Fibroblast of lung (primary cell): ENCODE results near the gene TPD52L1. TPM values are rescaled to one million over a fixed set of nuclear protein-coding genes. Genes with fewer than 3 reads are reported as not detected.

Source experiments
- DNase-seq, 2 donors: peaks; one replicate each; pipeline versions ENCODE4 v3.0.0 to v3.0.0-alpha.2; 2010; ENCODE audit warnings: low read depth in 2 of 2
- H2AFZ ChIP-seq: 2 replicates; pipeline ENCODE4 v1.5.1; 2012; ENCODE audit warnings: low read length, control low read depth, inconsistent platforms
- H3K27ac ChIP-seq: 2 replicates; pipeline ENCODE4 v1.5.1; 2011; ENCODE audit warnings: low read length, control low read depth; ENCODE audit not compliant: insufficient read depth
- H3K27me3 ChIP-seq: 2 replicates; pipeline ENCODE4 v1.5.1; 2011; ENCODE audit warnings: mild to moderate bottlenecking, low read length; ENCODE audit not compliant: control insufficient read depth, insufficient read depth
- H3K36me3 ChIP-seq: 2 replicates; pipeline ENCODE4 v1.5.1; 2011; ENCODE audit warnings: low read length; ENCODE audit not compliant: control insufficient read depth, insufficient read depth
- H3K4me1 ChIP-seq: 2 replicates; pipeline ENCODE4 v1.5.1; 2011; ENCODE audit warnings: low read length; ENCODE audit not compliant: control insufficient read depth, insufficient read depth; ENCODE audit errors: extremely low read depth
- H3K4me2 ChIP-seq: 2 replicates; pipeline ENCODE4 v1.5.1; 2011; ENCODE audit warnings: low read length, control low read depth; ENCODE audit not compliant: insufficient read depth; ENCODE audit errors: extremely low read depth
- H3K4me3 ChIP-seq, 4 experiments: fragments of 200-600 bp in 1 of 4; sonication (generic) in 1 of 4; replicated peaks in 1 of 4; 2 replicates each; pipeline ENCODE4 v1.5.1; 2011 to 2016; ENCODE audit warnings: low read length in 4 of 4, low read depth in 3 of 4, mild to moderate bottlenecking in 3 of 4, control low read depth in 2 of 4, inconsistent platforms in 1 of 4, mixed read lengths in 1 of 4; ENCODE audit not compliant: insufficient read depth in 1 of 4; ENCODE audit errors: control extremely low read depth in 1 of 4
- H3K79me2 ChIP-seq: 2 replicates; pipeline ENCODE4 v1.5.1; 2012; ENCODE audit warnings: mild to moderate bottlenecking, low read length, inconsistent platforms; ENCODE audit not compliant: control insufficient read depth, insufficient read depth
- H3K9ac ChIP-seq: 2 replicates; pipeline ENCODE4 v1.5.1; 2011; ENCODE audit warnings: mild to moderate bottlenecking, low read length, control low read depth; ENCODE audit not compliant: insufficient read depth
- H3K9me3 ChIP-seq: 2 replicates; pipeline ENCODE4 v1.5.1; 2012; ENCODE audit warnings: low read depth, low read length; ENCODE audit not compliant: control insufficient read depth, insufficient read depth
- H4K20me1 ChIP-seq: 2 replicates; pipeline ENCODE4 v1.5.1; 2011; ENCODE audit warnings: low read length; ENCODE audit not compliant: control insufficient read depth, insufficient read depth; ENCODE audit errors: extremely low read depth
- EZH2 ChIP-seq: IDR thresholded peaks from 2 replicates; pipeline ENCODE4 v1.5.1; 2012; ENCODE audit warnings: low read length, control low read depth, mild to moderate bottlenecking; ENCODE audit errors: missing control alignments
- polyA plus RNA-seq, 2 donors: library from polyadenylated mRNA; depleted of rRNA in 1 of 2; stranded (reverse) in 1 of 2; unstranded in 1 of 2; fragments of >200 nt; gene quantifications; 2 replicates each; pipeline ENCODE4 v1.2.1, GENCODE V29; 2011 to 2012; ENCODE audit warnings: missing spikeins in 1 of 2
- total RNA-seq: library from RNA; depleted of rRNA; stranded (reverse); fragments of >200 nt; gene quantifications from 2 replicates; pipeline ENCODE4 v1.2.1, GENCODE V29; 2014
- TF ChIP-seq, protein P1 (sequence below), 2 donors: IDR thresholded peaks in 1 of 2; conservative IDR thresholded peaks in 1 of 2; 1 replicate in 1 of 2; 2 replicates in 1 of 2; pipeline ENCODE4 v1.5.1; 2011 to 2012; ENCODE audit warnings: low read length in 2 of 2, control low read depth in 1 of 2, inconsistent platforms in 1 of 2, low read depth in 1 of 2, mild to moderate bottlenecking in 1 of 2

TPD52L1 gene
- total and polyA plus RNA-seq, 2 donors (not counting 1 experiment from before 2014, with no cell fraction given): 41.0 to 75.9 TPM

DNA sequence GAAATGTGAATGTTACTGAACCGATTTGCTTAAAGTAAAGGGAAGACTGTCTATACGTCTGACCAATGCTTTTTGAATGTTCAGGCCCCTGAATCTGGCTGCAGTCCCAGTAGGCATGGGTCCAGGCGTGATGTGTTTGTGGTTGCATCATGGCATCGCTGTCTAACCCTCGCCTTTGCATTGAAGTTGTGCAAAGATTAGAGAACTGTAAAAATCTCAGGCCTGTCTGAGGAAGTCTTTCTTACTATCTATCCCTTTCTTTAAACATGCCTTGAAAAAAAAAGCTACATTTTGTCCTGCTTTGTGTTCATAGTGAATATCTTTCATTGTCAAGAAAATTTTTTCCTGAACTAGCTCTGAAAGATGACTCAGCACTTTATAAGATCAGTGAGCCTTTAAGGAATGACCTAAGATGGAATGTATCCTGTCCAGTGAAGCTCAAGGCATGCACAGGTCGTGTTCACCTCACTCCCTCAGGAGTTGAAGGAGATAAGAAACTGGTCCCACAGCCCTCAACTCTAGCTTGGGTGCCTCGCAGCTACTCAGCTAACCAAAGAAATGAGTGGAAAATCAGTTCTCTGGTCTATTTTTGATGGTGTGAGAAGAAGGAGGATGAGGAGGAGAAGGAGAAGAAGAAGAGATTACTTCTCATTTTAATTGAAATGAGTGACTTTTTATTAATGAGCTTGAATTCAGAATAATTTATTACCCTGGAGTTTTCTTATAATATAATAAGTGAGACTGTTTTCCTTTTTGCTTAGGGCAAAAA lies 48.6 kb downstream of the TPD52L1 start:
- DNase-seq: peak; percentile 93 to 97
- Histone ChIP-seq H3K79me2 (no peaks in the 10 kb centered on the region), H3K27me3 (no peaks in the 10 kb centered on the region), H3K9ac (no peak overlapping the region), H3K9me3 (no peaks in the 10 kb centered on the region), H3K4me2 (peak overlapping the region; percentile 56), H3K4me1 (peaks cover 11% of the 10 kb centered on the region), H2AFZ (no peak overlapping the region), H3K27ac (peak overlapping the region; percentile 48), H3K36me3 (no peaks in the 10 kb centered on the region), H3K4me3 (no peak overlapping the region), H4K20me1 (no peaks in the 10 kb centered on the region)
- TF ChIP-seq, protein P1, sequence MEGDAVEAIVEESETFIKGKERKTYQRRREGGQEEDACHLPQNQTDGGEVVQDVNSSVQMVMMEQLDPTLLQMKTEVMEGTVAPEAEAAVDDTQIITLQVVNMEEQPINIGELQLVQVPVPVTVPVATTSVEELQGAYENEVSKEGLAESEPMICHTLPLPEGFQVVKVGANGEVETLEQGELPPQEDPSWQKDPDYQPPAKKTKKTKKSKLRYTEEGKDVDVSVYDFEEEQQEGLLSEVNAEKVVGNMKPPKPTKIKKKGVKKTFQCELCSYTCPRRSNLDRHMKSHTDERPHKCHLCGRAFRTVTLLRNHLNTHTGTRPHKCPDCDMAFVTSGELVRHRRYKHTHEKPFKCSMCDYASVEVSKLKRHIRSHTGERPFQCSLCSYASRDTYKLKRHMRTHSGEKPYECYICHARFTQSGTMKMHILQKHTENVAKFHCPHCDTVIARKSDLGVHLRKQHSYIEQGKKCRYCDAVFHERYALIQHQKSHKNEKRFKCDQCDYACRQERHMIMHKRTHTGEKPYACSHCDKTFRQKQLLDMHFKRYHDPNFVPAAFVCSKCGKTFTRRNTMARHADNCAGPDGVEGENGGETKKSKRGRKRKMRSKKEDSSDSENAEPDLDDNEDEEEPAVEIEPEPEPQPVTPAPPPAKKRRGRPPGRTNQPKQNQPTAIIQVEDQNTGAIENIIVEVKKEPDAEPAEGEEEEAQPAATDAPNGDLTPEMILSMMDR (conservative IDR thresholded peaks at IDR 0.05 in 1 of 2, IDR thresholded peaks at IDR 0.05 in 1 of 2; ENCODE audit: low read depth in 1 of 2, low read length in 2 of 2): no peak
- no peak for TF ChIP-seq EZH2

DNA sequence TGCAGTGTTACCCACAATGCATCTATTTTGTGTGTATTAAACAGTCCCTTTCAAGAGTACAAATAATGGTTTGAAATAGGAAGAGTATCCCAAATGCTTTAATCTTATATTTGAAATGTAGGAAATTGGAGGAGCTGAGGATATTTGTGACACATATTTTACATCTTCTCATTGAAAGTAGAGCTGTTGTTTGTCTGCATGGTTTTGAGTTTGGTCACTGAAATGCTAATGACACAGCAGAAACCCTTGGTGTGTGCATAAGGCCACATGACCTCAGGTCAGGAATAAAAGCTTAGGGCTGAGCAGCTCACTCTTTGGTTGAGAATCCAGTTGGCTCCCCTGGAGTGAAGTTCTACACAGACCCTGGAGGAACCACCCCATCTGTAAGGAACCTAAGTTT lies 49.8 kb downstream of the TPD52L1 start:
- Histone ChIP-seq H3K4me2 (no peak overlapping the region), H3K36me3 (no peaks in the 10 kb centered on the region), H3K9ac (no peak overlapping the region), H2AFZ (no peak overlapping the region), H3K27ac (no peak overlapping the region), H3K4me1 (peaks cover 8% of the 10 kb centered on the region), H3K4me3 (no peak overlapping the region), H3K27me3 (no peaks in the 10 kb centered on the region), H3K9me3 (no peaks in the 10 kb centered on the region), H4K20me1 (no peaks in the 10 kb centered on the region), H3K79me2 (no peaks in the 10 kb centered on the region)
- TF ChIP-seq, protein P1 (conservative IDR thresholded peaks at IDR 0.05 in 1 of 2, IDR thresholded peaks at IDR 0.05 in 1 of 2; ENCODE audit: low read depth in 1 of 2, low read length in 2 of 2): no peak
- no peak for TF ChIP-seq EZH2
- no peak for DNase-seq

DNA sequence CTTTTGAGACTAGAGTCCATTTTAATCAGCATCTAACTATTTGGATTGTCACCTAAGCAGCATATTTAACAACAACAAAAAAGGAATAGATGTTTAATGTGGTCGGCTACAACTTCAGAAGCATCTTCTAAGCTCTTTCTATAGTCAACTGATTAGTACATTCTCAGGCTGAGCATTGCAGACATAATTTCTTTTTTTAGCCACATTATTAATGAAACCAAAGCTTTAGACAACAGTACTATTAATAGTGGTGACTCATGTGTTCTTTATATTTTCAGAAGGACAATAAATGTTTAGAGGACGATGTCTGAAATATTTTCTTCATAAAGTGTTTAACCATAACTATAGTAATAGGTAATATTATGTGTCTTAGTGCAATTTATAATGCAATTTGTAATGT lies 52.4 kb downstream of the TPD52L1 start:
- Histone ChIP-seq H3K27ac (no peak overlapping the region), H3K9me3 (no peaks in the 10 kb centered on the region)

More for the DNA sequence above, 52.4 kb downstream of the TPD52L1 start:
- TF ChIP-seq, protein P1 (conservative IDR thresholded peaks at IDR 0.05 in 1 of 2, IDR thresholded peaks at IDR 0.05 in 1 of 2; ENCODE audit: low read depth in 1 of 2, low read length in 2 of 2): no peak
- TF ChIP-seq EZH2: no peak
- DNase-seq: peak in 1 of 2 donors; percentile 15
- no peak overlapping the region for H3K9ac ChIP-seq
- no peaks in the 10 kb centered on the region for H3K27me3 ChIP-seq
- H4K20me1 ChIP-seq: no peaks in the 10 kb centered on the region
- no peak overlapping the region for H3K4me3 ChIP-seq
- H3K36me3 ChIP-seq: no peaks in the 10 kb centered on the region
- H3K4me2 ChIP-seq: no peak overlapping the region
- peaks cover 8% of the 10 kb centered on the region for H3K4me1 ChIP-seq
- no peaks in the 10 kb centered on the region for H3K79me2 ChIP-seq
- H2AFZ ChIP-seq: no peak overlapping the region
